ENCODE results near the gene ARL4C. TPM values are rescaled to one million over a fixed set of nuclear protein-coding genes. Genes with fewer than 3 reads are reported as not detected.

Gene ARL4C
- total and polyA plus RNA-seq, 8 donors: 15.8 to 28.5 (median 24.2) TPM

GRCh38 chr2:234483568-234484251, 13.2 kb downstream of the ARL4C start:
- no peak overlapping the region for H3K4me3 ChIP-seq
- no peaks in the 10 kb centered on the region for H3K36me3 ChIP-seq
- peak; percentile 51 for ATAC-seq
- TF ChIP-seq, protein P1, sequence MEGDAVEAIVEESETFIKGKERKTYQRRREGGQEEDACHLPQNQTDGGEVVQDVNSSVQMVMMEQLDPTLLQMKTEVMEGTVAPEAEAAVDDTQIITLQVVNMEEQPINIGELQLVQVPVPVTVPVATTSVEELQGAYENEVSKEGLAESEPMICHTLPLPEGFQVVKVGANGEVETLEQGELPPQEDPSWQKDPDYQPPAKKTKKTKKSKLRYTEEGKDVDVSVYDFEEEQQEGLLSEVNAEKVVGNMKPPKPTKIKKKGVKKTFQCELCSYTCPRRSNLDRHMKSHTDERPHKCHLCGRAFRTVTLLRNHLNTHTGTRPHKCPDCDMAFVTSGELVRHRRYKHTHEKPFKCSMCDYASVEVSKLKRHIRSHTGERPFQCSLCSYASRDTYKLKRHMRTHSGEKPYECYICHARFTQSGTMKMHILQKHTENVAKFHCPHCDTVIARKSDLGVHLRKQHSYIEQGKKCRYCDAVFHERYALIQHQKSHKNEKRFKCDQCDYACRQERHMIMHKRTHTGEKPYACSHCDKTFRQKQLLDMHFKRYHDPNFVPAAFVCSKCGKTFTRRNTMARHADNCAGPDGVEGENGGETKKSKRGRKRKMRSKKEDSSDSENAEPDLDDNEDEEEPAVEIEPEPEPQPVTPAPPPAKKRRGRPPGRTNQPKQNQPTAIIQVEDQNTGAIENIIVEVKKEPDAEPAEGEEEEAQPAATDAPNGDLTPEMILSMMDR (IDR thresholded peaks at IDR 0.05): peak in 1 of 2 donors; percentile 22
- no peaks in the 10 kb centered on the region for H3K9me3 ChIP-seq
- intact Hi-C loops (cut with DNase I): loop anchor here in 1 of 2 donors (5.0 kb wide), 1 partner anchor 191 kb away; no protein-coding TSS in a partner anchor
- no peak for DNase-seq
- H3K27me3 ChIP-seq: no peaks in the 10 kb centered on the region
- no peak overlapping the region for H3K27ac ChIP-seq
- peaks cover 0 to 6% of the 10 kb centered on the region in 2 donors for H3K4me1 ChIP-seq

- ATAC-seq (no peak), DNase-seq (no peak)
- Histone ChIP-seq H3K36me3 (no peaks in the 10 kb centered on the region), H3K4me1 (peaks cover 0 to 6% of the 10 kb centered on the region in 2 donors), H3K4me3 (no peak overlapping the region), H3K27me3 (no peaks in the 10 kb centered on the region), H3K9me3 (no peaks in the 10 kb centered on the region), H3K27ac (no peak overlapping the region)
- intact Hi-C loops (cut with DNase I): loop anchor here in 1 of 2 donors (5.0 kb wide), 1 partner anchor 189 kb away; no protein-coding TSS in a partner anchor
- TF ChIP-seq, protein P1 (IDR thresholded peaks at IDR 0.05): no peak
Observed at GRCh38 chr2:234481301-234481700, 15.6 kb downstream of the ARL4C start.

GRCh38 chr2:234480337-234480736, 16.5 kb downstream of the ARL4C start:
- Histone ChIP-seq H3K9me3 (no peaks in the 10 kb centered on the region), H3K27ac (no peak overlapping the region), H3K36me3 (no peaks in the 10 kb centered on the region), H3K27me3 (no peaks in the 10 kb centered on the region), H3K4me3 (no peak overlapping the region), H3K4me1 (peaks cover 0 to 6% of the 10 kb centered on the region in 2 donors)
- DNase-seq (no peak), ATAC-seq (no peak)
- TF ChIP-seq, protein P1 (IDR thresholded peaks at IDR 0.05): no peak
- intact Hi-C loops (cut with DNase I): loop anchor here in 1 of 2 donors (5.0 kb wide), 1 partner anchor 188 kb away; no protein-coding TSS in a partner anchor

- intact Hi-C loops (cut with DNase I): no loop called here
- Histone ChIP-seq H3K36me3 (no peaks in the 10 kb centered on the region), H3K4me3 (no peak overlapping the region), H3K27me3 (no peaks in the 10 kb centered on the region), H3K27ac (no peak overlapping the region), H3K9me3 (no peaks in the 10 kb centered on the region), H3K4me1 (peaks cover 0 to 6% of the 10 kb centered on the region in 2 donors)
- DNase-seq (no peak), ATAC-seq (no peak)
- TF ChIP-seq, protein P1 (IDR thresholded peaks at IDR 0.05): no peak
Observed at GRCh38 chr2:234479465-234479864, 17.4 kb downstream of the ARL4C start.

- DNase-seq: no peak
- no peak overlapping the region for H3K4me3 ChIP-seq
- no peak overlapping the region for H3K27ac ChIP-seq
- intact Hi-C loops (cut with DNase I): no loop called here
- ATAC-seq: no peak
- H3K36me3 ChIP-seq: no peaks in the 10 kb centered on the region
- no peaks in the 10 kb centered on the region for H3K27me3 ChIP-seq
- TF ChIP-seq, protein P1 (IDR thresholded peaks at IDR 0.05): no peak
- no peaks in the 10 kb centered on the region for H3K9me3 ChIP-seq
- no peaks in the 10 kb centered on the region for H3K4me1 ChIP-seq
Observed at GRCh38 chr2:234478121-234478858, 18.6 kb downstream of the ARL4C start.

Data from left lung (tissue), 10 donors.